ENCODE measurements around the gene KRT72. TPM values are rescaled to one million over a fixed set of nuclear protein-coding genes. Genes with fewer than 3 reads are reported as not detected.

Gene KRT72
- total RNA-seq (2021) (not detected in 2 replicates), Bru-seq, nascent RNA (not detected), BruChase-seq, experiment 1, labeled RNA remaining after a 2-hour chase (not detected), BruChase-seq, experiment 2, labeled RNA remaining after a 6-hour chase (not detected)
- long read RNA-seq: 0 reads

DNA sequence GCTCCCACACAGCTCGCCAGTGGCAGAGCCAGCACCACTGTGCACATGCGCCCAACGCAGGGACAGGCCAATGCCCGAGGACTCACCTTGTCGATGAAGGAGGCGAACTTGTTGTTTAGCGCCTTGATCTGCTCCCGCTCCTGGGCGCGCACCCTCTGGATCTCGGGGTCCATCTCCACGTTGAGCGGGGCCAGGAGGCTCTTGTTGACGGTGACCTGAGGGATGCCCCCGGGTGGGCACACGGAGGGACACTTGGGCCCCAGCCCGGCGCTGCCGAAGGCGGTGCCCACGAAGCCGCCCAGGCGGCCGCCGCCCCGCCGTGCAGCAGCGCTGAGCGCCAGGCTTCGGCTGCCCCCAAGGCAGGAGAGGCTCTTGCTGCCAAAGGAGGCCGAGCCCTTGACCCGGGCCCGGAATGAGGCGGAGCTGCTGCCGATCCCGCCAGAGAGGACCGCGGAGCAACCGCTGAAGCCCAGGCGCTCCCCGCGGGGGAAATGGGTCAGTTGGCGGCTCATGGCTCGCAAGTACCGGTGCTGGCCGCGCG lies at the start of gene KRT72:
Gene KRT72, minus strand, starts transcription at position 523 of the 541 bp plus-strand sequence. Its CDS starts 11 bp downstream, at position 512.
- Histone ChIP-seq H3K4me1 (replicated peaks; ENCODE audit: insufficient read depth) (no peaks in the 10 kb centered on the region), H3K27me3 (ENCODE audit: insufficient read depth, low read depth) (no peaks in the 10 kb centered on the region)

DNA sequence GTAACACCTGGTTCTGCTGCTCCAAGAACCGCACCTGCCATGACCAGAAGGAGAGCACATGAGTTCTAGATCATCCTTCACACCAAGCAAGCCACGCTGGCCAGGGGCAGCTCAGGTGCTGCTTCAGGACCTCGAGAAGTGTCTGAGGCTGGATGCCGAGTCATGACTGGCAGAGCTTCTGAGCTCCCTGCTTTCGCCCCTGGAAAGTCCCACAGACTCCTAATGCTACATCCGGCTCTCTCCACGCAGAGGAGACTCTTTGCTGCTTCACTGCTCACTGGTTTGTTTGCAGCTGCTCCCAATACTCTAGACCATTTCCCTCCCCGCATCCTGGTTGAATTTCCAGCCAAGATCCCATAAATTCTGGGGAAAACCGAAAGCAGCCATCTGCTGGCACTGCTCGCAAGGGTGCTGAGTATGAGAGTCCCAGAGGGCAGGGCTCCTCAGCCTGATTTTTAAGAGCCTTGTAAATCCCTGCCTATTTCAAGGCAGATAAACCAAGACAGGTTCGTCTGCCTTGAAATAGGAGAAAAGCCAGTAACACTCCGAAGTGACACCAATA lies 49.3 kb upstream of the KRT72 start:
- intact Hi-C loops (cut with micrococcal nuclease; ENCODE audit: unreplicated experiment): no loop called here
- Histone ChIP-seq H3K27me3 (ENCODE audit: insufficient read depth, low read depth) (no peaks in the 10 kb centered on the region), H2AFZ (no peak overlapping the region), H3K27ac (no peak overlapping the region), H3K36me3 (ENCODE audit: low read depth) (no peaks in the 10 kb centered on the region), H3K4me2 (no peak overlapping the region), H3K79me2 (ENCODE audit: low read depth) (no peaks in the 10 kb centered on the region), H3K9me2 (ENCODE audit: insufficient read depth) (no peaks in the 10 kb centered on the region), H3K9me3 (ENCODE audit: insufficient read depth, low read depth) (no peaks in the 10 kb centered on the region), H3K4me3 (no peak overlapping the region), H4K20me1 (ENCODE audit: insufficient read depth) (no peaks in the 10 kb centered on the region), H3K4me1 (replicated peaks; ENCODE audit: insufficient read depth) (peaks cover 20% of the 10 kb centered on the region), H3F3A (ENCODE audit: insufficient read depth, low read depth) (peaks cover 12% of the 10 kb centered on the region; the same call in 1 of the 2 replicates)
- DNase-seq: no peak
- ChIA-PET CTCF (no interaction called here), POLR2A (ENCODE audit: unreplicated experiment) (no interaction called here)
- TF ChIP-seq EZH2 (IDR thresholded peaks at IDR 0.05; ENCODE audit: low read depth): no peak
- TF ChIP-seq, protein P1, sequence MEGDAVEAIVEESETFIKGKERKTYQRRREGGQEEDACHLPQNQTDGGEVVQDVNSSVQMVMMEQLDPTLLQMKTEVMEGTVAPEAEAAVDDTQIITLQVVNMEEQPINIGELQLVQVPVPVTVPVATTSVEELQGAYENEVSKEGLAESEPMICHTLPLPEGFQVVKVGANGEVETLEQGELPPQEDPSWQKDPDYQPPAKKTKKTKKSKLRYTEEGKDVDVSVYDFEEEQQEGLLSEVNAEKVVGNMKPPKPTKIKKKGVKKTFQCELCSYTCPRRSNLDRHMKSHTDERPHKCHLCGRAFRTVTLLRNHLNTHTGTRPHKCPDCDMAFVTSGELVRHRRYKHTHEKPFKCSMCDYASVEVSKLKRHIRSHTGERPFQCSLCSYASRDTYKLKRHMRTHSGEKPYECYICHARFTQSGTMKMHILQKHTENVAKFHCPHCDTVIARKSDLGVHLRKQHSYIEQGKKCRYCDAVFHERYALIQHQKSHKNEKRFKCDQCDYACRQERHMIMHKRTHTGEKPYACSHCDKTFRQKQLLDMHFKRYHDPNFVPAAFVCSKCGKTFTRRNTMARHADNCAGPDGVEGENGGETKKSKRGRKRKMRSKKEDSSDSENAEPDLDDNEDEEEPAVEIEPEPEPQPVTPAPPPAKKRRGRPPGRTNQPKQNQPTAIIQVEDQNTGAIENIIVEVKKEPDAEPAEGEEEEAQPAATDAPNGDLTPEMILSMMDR (conservative IDR thresholded peaks at IDR 0.05): no peak
- no TSS peak for BruUV-seq (replicated peaks)

More for the DNA sequence above, at the start of gene KRT72:
- Histone ChIP-seq H3F3A (ENCODE audit: insufficient read depth, low read depth) (no peaks in the 10 kb centered on the region; the same call in 1 of the 2 replicates), H3K4me3 (no peak within 1 kb of the TSS), H2AFZ (no peak within 1 kb of the TSS), H3K27ac (no peak within 1 kb of the TSS), H3K9me2 (ENCODE audit: insufficient read depth) (no peaks in the 10 kb centered on the region), H3K79me2 (ENCODE audit: low read depth) (no peaks in the 10 kb centered on the region), H3K9me3 (ENCODE audit: insufficient read depth, low read depth) (no peaks in the 10 kb centered on the region), H3K36me3 (ENCODE audit: low read depth) (no peaks in the 10 kb centered on the region), H4K20me1 (ENCODE audit: insufficient read depth) (no peaks in the 10 kb centered on the region), H3K4me2 (no peak within 1 kb of the TSS)
- no peak for DNase-seq
- TF ChIP-seq EZH2 (IDR thresholded peaks at IDR 0.05; ENCODE audit: low read depth): no peak
- TF ChIP-seq, protein P1 (conservative IDR thresholded peaks at IDR 0.05): no peak
- POLR2A ChIA-PET (ENCODE audit: unreplicated experiment): no interaction called here
- CTCF ChIA-PET: no interaction called here
- intact Hi-C loops (cut with micrococcal nuclease; ENCODE audit: unreplicated experiment): no loop called here
- no TSS peak for BruUV-seq (replicated peaks)

DNA sequence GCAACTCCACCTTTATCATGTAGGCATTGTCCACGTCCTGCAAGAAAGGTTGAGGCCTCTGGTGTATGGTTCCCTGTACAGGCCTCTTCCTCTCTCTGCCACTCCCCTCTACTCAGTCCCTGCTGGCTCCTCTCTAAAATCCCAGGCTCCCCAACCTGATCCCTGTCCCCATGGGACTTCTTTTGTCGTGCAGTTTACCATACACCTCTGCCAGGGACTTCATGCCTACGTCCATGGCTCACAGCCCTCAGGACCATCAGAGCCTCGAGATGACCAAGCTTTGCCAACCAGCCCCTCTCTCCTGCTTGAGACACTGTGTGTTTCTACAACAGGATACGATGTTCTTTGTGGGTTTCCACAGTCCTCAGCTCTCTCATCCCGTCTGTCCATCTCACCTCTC lies 47.8 kb upstream of the KRT72 start:
- no peak for DNase-seq
- Histone ChIP-seq H3K27ac (no peak overlapping the region), H2AFZ (no peak overlapping the region), H3F3A (ENCODE audit: insufficient read depth, low read depth) (no peaks in the 10 kb centered on the region), H4K20me1 (ENCODE audit: insufficient read depth) (no peaks in the 10 kb centered on the region), H3K4me1 (replicated peaks; ENCODE audit: insufficient read depth) (peaks cover 11% of the 10 kb centered on the region; the same call in 1 of the 2 replicates), H3K9me2 (ENCODE audit: insufficient read depth) (no peaks in the 10 kb centered on the region), H3K79me2 (ENCODE audit: low read depth) (no peaks in the 10 kb centered on the region), H3K27me3 (ENCODE audit: insufficient read depth, low read depth) (no peaks in the 10 kb centered on the region), H3K9me3 (ENCODE audit: insufficient read depth, low read depth) (no peaks in the 10 kb centered on the region), H3K4me2 (no peak overlapping the region), H3K36me3 (ENCODE audit: low read depth) (no peaks in the 10 kb centered on the region), H3K4me3 (no peak overlapping the region)
- POLR2A ChIA-PET (ENCODE audit: unreplicated experiment): no interaction called here
- TF ChIP-seq, protein P1 (conservative IDR thresholded peaks at IDR 0.05): no peak
- no peak for TF ChIP-seq EZH2 (IDR thresholded peaks at IDR 0.05; ENCODE audit: low read depth)
- intact Hi-C loops (cut with micrococcal nuclease; ENCODE audit: unreplicated experiment): no loop called here
- no TSS peak for BruUV-seq (replicated peaks)
- CTCF ChIA-PET: no interaction called here

All from PC-9 (cell line).